Spinal cord (tissue), 10 donors: ENCODE data around the gene NCOR2. TPM values are rescaled to one million over a fixed set of nuclear protein-coding genes. Genes with fewer than 3 reads are reported as not detected.

Experiments
- DNase-seq, 6 donors: peaks; one replicate each; pipeline versions ENCODE4 v3.0.0 to v3.0.0-alpha.2; 2013 to 2015; ENCODE audit warnings: low spot score in 6 of 6, low read depth in 4 of 6
- H3K27ac ChIP-seq: one replicate; pipeline ENCODE4 v1.5.1; 2013; ENCODE audit warnings: low read depth, low read length, control low read depth
- H3K27me3 ChIP-seq: one replicate; pipeline ENCODE4 v1.6.1; 2013; ENCODE audit warnings: low read length; ENCODE audit not compliant: control insufficient read depth, insufficient read depth
- H3K36me3 ChIP-seq: one replicate; pipeline ENCODE4 v1.6.1; 2013; ENCODE audit warnings: low read length; ENCODE audit not compliant: control insufficient read depth, insufficient read depth
- H3K4me1 ChIP-seq: one replicate; pipeline ENCODE4 v1.6.1; 2013; ENCODE audit warnings: low read length; ENCODE audit not compliant: control insufficient read depth, insufficient read depth
- H3K4me3 ChIP-seq: one replicate; pipeline ENCODE4 v1.5.1; 2013; ENCODE audit warnings: low read depth, low read length, control low read depth
- H3K9me3 ChIP-seq: one replicate; pipeline ENCODE4 v1.6.1; 2013; ENCODE audit warnings: low read length; ENCODE audit not compliant: control insufficient read depth, insufficient read depth
- WGBS: methylation state at CpG from one replicate; pipeline ENCODE4 v1.1.5; 2013; ENCODE audit warnings: missing lambda C conversion rate; ENCODE audit not compliant: insufficient coverage; 5-methylcytosine and 5-hydroxymethylcytosine counted together
- polyA plus RNA-seq, 2 donors: library from polyadenylated mRNA; unstranded; fragments of 120-200 nt; gene quantifications; one replicate each; pipeline ENCODE4 v1.2.1, GENCODE V29; 2013; ENCODE audit not compliant: insufficient read length in 2 of 2
- total RNA-seq, 2 donors: library from RNA; depleted of rRNA in 1 of 2; stranded (reverse); fragments of 120-200 nt in 1 of 2; fragments of >200 nt in 1 of 2; gene quantifications; one replicate each; pipeline versions ENCODE4 v1.2.3 to v1.2.4, GENCODE V29; 2013 to 2014
- donor health status: healthy.

Gene NCOR2
- total and polyA plus RNA-seq, 4 donors = 29.4 to 113 (median 67.7) TPM

DNA sequence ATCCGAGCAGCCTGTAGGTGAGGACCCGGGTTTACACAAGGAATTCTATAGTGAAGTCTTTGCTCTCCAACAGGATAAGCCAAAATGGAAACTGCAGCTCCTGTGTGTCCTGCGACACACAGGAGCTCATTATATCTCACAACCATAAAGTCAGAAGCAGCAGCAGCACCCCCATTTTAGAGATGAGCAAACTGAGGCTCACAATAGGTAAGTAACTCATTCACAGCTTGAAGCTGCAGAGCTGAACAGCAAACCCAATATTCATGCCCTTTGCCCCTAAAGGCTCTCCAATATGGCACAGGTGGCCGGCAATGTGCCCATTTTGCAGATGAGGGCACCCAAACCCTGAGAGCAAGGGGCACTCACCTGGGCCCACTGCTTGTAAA, 4.6 kb downstream of the NCOR2 start:
- H3K4me1 ChIP-seq = peaks cover 67% of the 10 kb centered on the region
- WGBS = 89% methylated on average over 4 of the region's 4 CpGs
- peaks cover 14% of the 10 kb centered on the region for H3K36me3 ChIP-seq
- no peak overlapping the region for H3K4me3 ChIP-seq
- no peaks in the 10 kb centered on the region for H3K9me3 ChIP-seq
- H3K27ac ChIP-seq = no peak overlapping the region
- H3K27me3 ChIP-seq = no peaks in the 10 kb centered on the region
- DNase-seq = no peak

DNA sequence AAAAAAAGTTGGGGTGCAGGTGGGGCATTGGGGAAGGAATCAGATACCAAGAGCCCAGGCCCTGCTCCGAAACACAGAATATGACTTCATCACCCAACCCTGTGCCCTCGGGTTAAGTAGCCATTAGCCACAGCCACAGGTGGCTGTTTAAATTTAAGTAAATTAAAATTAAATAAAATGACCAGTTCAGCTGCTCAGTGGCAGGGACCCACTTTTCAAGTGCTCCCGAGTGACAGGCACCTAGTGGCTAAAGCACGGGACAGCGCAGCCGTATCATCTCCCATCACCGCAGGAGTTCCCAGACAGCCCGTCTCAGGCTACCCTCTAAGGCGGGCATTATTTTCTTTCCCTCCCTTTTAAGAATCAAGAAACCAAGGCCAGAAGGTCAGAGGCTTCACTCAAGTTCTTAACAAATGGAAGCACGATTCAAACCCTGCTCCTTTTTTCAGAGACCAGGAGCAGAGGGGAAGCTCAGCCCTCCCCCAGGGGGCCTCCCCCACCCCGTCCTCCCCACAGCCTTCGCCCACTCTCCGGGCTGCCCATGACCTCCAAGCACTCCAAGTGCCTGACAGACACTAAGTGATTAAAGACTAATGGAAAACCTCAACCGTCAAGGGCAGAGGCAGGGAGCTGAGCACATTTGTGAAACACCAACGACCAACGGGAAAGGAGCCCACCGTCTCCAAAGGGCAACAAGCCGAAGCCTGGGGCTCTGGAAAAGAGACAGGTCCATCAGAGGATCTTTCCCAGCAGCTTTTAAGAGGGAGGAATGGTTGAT, 5.2 kb downstream of the NCOR2 start:
- peaks cover 17% of the 10 kb centered on the region for H3K36me3 ChIP-seq
- H3K27me3 ChIP-seq = no peaks in the 10 kb centered on the region
- no peak overlapping the region for H3K27ac ChIP-seq
- no peak overlapping the region for H3K4me3 ChIP-seq
- no peaks in the 10 kb centered on the region for H3K9me3 ChIP-seq
- DNase-seq = no peak
- peaks cover 71% of the 10 kb centered on the region for H3K4me1 ChIP-seq
- WGBS = 60% methylated on average over 14 of the region's 18 CpGs

DNA sequence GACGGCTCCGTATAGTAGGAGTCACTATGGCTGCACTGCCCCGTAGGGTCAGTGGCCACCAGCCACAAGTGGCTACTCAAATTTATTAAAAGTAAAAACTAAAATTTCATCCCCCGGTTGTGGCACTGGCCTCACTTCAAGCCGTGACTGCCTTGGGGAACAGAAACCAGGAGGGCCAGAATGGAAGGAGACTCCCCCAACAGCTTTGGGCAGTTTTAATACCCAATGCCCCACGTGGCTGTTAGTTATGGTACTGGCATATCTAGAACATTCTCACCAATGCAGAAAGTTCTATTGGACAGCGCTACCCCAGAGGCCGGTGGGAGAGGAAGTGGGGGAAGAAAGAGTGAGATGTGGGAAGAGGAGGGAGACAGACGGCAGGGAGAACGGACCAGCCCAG, 6.2 kb downstream of the NCOR2 start:
- 69% methylated on average over 5 of the region's 10 CpGs for WGBS
- DNase-seq = no peak
- no peaks in the 10 kb centered on the region for H3K27me3 ChIP-seq
- no peaks in the 10 kb centered on the region for H3K9me3 ChIP-seq
- H3K36me3 ChIP-seq = peaks cover 21% of the 10 kb centered on the region
- H3K27ac ChIP-seq = no peak overlapping the region
- H3K4me3 ChIP-seq = no peak overlapping the region
- peaks cover 76% of the 10 kb centered on the region for H3K4me1 ChIP-seq

DNA sequence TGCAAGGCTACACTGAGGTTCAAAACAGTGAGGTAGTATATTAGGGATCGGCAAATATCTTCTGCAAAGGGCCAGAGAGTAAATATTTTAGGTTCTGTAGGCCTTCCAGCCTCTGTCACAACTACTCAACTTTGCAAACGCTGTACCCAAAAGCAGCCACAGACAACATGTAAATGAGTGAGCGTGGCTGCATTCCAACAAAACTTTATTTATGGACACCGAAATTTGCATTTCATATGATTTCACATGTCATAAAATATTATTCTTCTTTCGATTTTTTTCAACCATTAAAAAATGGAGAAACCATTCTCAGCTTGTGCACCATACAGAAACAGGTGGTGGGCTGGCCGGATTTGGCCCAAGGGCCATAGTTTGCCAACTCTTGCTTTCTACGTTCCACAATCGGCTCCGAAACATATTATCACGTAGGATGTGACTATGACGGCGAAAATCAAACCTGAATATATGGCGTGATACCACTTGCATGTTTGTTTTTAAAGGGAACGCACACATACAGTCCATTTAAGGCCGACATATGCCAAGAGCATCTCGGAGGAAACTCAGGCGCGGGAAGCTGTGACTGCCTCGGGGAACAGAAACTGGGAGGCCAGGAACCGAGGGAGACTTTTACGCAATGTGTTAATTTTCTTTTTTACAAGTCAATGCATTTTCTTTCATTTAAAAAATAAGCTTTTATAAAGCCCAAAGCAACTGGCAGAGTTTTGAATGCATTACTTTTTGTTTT, 7.1 kb downstream of the NCOR2 start:
- WGBS = 78% methylated on average over 14 of the region's 21 CpGs
- peak in 2 of 6 donors; percentile 22 to 86 for DNase-seq
- no peak overlapping the region for H3K27ac ChIP-seq
- H3K4me3 ChIP-seq = no peak overlapping the region
- no peaks in the 10 kb centered on the region for H3K27me3 ChIP-seq
- H3K4me1 ChIP-seq = peaks cover 70% of the 10 kb centered on the region
- H3K36me3 ChIP-seq = peaks cover 21% of the 10 kb centered on the region
- no peaks in the 10 kb centered on the region for H3K9me3 ChIP-seq

DNA sequence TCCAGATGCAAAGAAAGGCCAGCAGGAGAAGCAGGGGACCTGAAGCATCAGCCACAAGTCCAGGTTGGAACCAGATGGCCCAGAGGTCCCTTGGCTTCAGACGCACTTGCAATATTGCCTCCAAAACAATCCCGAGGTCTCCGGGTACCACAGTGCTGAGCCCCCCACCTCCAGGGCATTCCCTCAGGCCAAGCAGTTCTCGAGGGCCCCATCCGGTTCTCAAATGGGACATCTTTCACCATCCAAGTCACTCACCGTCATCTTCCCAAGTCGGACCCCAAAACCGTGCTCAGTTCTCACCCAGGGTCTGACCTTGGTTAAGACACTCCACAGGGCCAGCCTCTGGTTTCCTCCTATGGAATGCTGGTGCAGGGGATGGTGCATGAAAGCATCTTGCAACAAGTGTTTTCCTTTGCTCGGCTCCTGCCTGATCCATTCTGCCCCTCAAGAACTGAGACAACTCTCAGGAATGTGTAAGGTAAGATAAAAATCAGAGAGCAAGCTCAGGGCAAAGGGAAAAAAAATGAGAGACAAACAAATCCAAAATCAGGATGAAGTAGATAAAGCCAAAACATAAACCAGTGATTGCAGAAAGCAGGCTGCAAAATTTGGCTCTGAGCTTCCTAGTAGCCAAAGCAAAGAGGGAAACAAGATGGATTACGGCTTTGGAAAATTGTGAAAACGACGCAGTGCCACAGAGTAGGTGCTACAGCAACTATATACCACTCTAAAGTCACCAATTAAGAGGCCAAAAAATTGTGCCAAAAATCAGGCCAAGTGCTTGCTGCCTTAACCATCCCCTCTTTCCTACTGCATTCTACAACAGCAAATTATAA, 8.0 kb downstream of the NCOR2 start:
- WGBS = 94% methylated on average over 7 of the region's 12 CpGs
- H3K27ac ChIP-seq = no peak overlapping the region
- H3K9me3 ChIP-seq = no peaks in the 10 kb centered on the region
- no peak overlapping the region for H3K4me3 ChIP-seq
- DNase-seq = no peak
- peaks cover 28% of the 10 kb centered on the region for H3K36me3 ChIP-seq
- peaks cover 70% of the 10 kb centered on the region for H3K4me1 ChIP-seq
- H3K27me3 ChIP-seq = no peaks in the 10 kb centered on the region

DNA sequence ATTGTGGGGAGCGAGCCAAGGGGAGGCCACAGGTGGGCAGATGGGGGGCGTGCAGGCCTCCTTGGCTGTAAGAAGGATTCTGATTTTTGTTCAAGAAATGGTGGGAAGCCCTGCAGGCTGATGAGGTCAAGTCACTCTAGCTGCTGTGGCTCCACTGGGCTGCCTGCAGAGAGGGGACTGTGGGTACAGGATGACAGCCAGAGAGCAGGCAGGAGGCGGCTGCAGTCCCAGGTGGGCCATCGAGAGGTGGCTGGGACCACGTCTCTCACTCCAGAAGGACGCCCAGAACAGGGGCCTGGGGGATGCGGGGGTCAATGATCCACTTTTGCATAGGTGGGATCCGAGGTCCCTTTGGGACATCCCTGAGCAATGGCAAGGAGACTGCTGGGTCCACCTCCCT, 9.1 kb downstream of the NCOR2 start:
- DNase-seq = no peak
- WGBS = 82% methylated on average over 7 of the region's 8 CpGs
- Histone ChIP-seq H3K27ac (no peak overlapping the region), H3K27me3 (no peaks in the 10 kb centered on the region), H3K9me3 (no peaks in the 10 kb centered on the region), H3K4me1 (peaks cover 70% of the 10 kb centered on the region), H3K36me3 (peaks cover 36% of the 10 kb centered on the region), H3K4me3 (no peak overlapping the region)

DNA sequence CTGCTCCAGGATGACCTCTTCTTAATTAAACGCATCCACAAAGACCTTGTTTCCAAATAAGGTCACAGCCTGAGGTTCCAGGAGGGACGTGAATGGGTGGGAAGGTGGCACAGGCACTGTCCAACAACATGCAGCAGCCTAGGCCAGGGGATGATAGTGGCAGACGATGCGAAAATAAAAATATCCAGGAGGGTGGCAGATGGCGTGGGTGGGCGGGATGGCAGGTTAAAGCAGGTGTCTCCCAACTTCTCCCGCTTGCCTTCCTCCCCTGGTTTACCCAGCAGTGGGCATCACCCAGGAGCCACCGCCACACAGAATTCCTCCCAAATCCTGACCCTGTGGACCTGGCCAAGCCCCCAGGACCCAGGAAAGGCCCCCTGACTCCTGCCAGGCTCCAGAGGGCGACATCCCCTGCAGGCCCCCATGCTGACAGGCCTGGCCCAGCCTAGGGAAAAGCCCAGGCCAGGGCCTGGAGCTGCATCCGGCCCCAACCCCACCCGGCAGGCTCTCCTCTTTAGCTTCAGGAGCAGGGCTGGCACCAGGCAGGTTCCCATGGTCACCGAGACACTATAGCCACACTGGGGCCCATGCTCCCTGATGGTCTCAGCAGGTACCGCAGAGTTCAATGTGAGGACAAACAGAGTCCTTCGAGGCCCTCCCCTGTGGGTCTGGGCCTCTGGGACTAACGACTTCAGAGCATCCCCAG, 9.7 kb downstream of the NCOR2 start:
- H3K27ac ChIP-seq = peak overlapping the region; percentile 10
- WGBS = 49% methylated on average over 7 of the region's 15 CpGs

DNA sequence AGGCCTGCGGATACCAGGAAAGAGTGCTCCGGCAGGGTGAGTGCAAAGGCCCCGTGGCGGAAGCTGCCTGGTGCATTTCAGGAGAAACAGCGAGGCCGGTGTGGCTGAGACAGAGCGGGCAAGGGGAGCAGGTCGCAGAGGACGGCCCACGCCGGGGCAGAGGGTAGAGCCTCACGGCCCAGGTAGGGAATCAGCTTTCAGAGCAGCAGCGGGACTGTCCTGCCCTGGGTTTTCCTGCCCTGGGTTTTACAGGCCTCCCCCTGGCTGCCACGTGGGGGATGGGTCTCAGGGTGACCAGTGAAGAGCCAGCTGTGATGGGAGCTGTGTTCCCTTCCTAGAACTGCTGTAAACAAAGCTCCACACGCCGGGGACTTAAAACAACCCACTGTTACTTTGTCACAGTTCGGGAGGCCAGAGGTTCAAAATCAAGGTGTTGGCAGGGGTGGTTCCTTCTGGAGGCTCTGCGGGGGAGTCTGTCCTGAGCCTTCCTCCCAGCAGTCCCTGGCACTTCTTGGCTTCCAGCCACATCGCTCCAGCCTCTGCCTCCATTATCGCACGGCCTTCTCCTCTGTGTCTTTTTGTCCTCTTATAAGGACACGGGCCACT, 10.4 kb downstream of the NCOR2 start:
- Histone ChIP-seq H3K4me1 (peaks cover 72% of the 10 kb centered on the region), H3K4me3 (no peak overlapping the region), H3K27ac (peak overlapping the region; percentile 10), H3K9me3 (no peaks in the 10 kb centered on the region), H3K36me3 (peaks cover 32% of the 10 kb centered on the region), H3K27me3 (no peaks in the 10 kb centered on the region)
- DNase-seq = no peak
- 68% methylated on average over 19 of the region's 22 CpGs for WGBS

More for the DNA sequence above, 9.7 kb downstream of the NCOR2 start:
- no peak overlapping the region for H3K4me3 ChIP-seq
- DNase-seq = no peak
- H3K36me3 ChIP-seq = peaks cover 32% of the 10 kb centered on the region
- H3K27me3 ChIP-seq = no peaks in the 10 kb centered on the region
- peaks cover 68% of the 10 kb centered on the region for H3K4me1 ChIP-seq
- H3K9me3 ChIP-seq = no peaks in the 10 kb centered on the region

DNA sequence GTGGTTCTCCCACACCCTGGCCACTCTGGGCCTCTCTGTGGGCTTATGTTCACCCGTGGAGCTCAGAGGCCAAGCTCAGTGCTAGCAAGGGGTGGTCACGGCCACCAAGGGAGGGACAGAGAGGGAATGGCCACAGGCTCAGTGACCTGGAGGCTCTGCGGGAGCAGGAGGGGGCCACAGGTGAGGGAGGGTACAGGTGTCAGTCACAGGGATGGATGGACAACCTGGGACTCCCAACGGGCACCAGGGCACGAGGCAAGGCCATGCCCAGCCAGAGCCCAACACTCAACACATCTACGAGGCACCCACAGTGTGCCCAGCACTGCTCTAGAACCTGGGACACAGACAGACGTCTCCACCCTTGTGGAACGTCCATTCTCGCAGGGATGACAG, 11.3 kb downstream of the NCOR2 start:
- no peak for DNase-seq
- H3K27ac ChIP-seq = no peak overlapping the region
- WGBS = 83% methylated on average over 7 of the region's 9 CpGs
- H3K36me3 ChIP-seq = peaks cover 32% of the 10 kb centered on the region
- peaks cover 72% of the 10 kb centered on the region for H3K4me1 ChIP-seq
- H3K27me3 ChIP-seq = no peaks in the 10 kb centered on the region
- H3K4me3 ChIP-seq = no peak overlapping the region
- H3K9me3 ChIP-seq = no peaks in the 10 kb centered on the region
